Measurements from ENCODE around the gene PDE6A. TPM values are rescaled to one million over a fixed set of nuclear protein-coding genes. Genes with fewer than 3 reads are reported as not detected.

PDE6A gene
- total and polyA plus RNA-seq, 2 of the 8 experiments (the other 6 are each of a cell fraction or from before 2014, with no cell fraction given), result not detected

Small RNA genes within 50 kb of the gene (small RNA-seq; reads per million reads assigned to genes)
- not detected for gene RF00019 (ENCODE audit: insufficient read depth)

Other genes starting within 250 kb of the PDE6A start
- 11.4 and 11.5 TPM in 2 replicates for gene PPARGC1B, start 214.5 kb downstream of the PDE6A start, total RNA-seq (2021; fragmentation: NEBNext Ultra II Directional; extraction: Animal tissue kit (Norgen Biotek cat#: 25700))
- gene PPARGC1B, start 214.5 kb downstream of the PDE6A start, polyA plus RNA-seq (2011; rRNA removed), result 1.7 and 2.5 TPM in 2 replicates
- 10.9 and 11.4 TPM in 2 replicates for gene SLC26A2, start 16.0 kb upstream of the PDE6A start, total RNA-seq (2021; fragmentation: NEBNext Ultra II Directional; extraction: Animal tissue kit (Norgen Biotek cat#: 25700))
- 2.2 and 3.7 TPM in 2 replicates for gene SLC26A2, start 16.0 kb upstream of the PDE6A start, polyA plus RNA-seq (2011; rRNA removed)
- gene TIGD6, start 55.9 kb upstream of the PDE6A start, total RNA-seq (2021; fragmentation: NEBNext Ultra II Directional; extraction: Animal tissue kit (Norgen Biotek cat#: 25700)), result 1.2 and 1.3 TPM in 2 replicates
- 1.9 and 2.4 TPM in 2 replicates for gene TIGD6, start 55.9 kb upstream of the PDE6A start, polyA plus RNA-seq (2011; rRNA removed)
- gene HMGXB3, start 55.9 kb upstream of the PDE6A start, total RNA-seq (2021; fragmentation: NEBNext Ultra II Directional; extraction: Animal tissue kit (Norgen Biotek cat#: 25700)), result 27.5 and 28.0 TPM in 2 replicates
- gene HMGXB3, start 55.9 kb upstream of the PDE6A start, polyA plus RNA-seq (2011; rRNA removed), result 26.8 and 28.8 TPM in 2 replicates
- gene CSF1R, start 141.8 kb upstream of the PDE6A start, total RNA-seq (2021; fragmentation: NEBNext Ultra II Directional; extraction: Animal tissue kit (Norgen Biotek cat#: 25700)), result not detected in 2 replicates
- gene CSF1R, start 141.8 kb upstream of the PDE6A start, polyA plus RNA-seq (2011; rRNA removed), result 0.12 TPM in 1 of 2 replicates, not detected in the other
- 13.7 and 15.9 TPM in 2 replicates for gene PDGFRB, start 211.1 kb upstream of the PDE6A start, total RNA-seq (2021; fragmentation: NEBNext Ultra II Directional; extraction: Animal tissue kit (Norgen Biotek cat#: 25700))
- 4.2 and 5.9 TPM in 2 replicates for gene PDGFRB, start 211.1 kb upstream of the PDE6A start, polyA plus RNA-seq (2011; rRNA removed)
- not detected in 2 replicates for gene CDX1, start 222.0 kb upstream of the PDE6A start, total RNA-seq (2021; fragmentation: NEBNext Ultra II Directional; extraction: Animal tissue kit (Norgen Biotek cat#: 25700))
- 0.06 TPM in 1 of 2 replicates, not detected in the other for gene CDX1, start 222.0 kb upstream of the PDE6A start, polyA plus RNA-seq (2011; rRNA removed)
- 0.07 TPM in 1 of 2 replicates, not detected in the other for gene SLC6A7, start 245.3 kb upstream of the PDE6A start, total RNA-seq (2021; fragmentation: NEBNext Ultra II Directional; extraction: Animal tissue kit (Norgen Biotek cat#: 25700))
- 0.02 and 0.12 TPM in 2 replicates for gene SLC6A7, start 245.3 kb upstream of the PDE6A start, polyA plus RNA-seq (2011; rRNA removed)